Measurements from ENCODE around the gene FBXO2.

GRCh38 chr1:11654137-11654938 is at the start of gene FBXO2, which contains the start of gene FBXO44:
- TF ChIP-seq, protein P1, sequence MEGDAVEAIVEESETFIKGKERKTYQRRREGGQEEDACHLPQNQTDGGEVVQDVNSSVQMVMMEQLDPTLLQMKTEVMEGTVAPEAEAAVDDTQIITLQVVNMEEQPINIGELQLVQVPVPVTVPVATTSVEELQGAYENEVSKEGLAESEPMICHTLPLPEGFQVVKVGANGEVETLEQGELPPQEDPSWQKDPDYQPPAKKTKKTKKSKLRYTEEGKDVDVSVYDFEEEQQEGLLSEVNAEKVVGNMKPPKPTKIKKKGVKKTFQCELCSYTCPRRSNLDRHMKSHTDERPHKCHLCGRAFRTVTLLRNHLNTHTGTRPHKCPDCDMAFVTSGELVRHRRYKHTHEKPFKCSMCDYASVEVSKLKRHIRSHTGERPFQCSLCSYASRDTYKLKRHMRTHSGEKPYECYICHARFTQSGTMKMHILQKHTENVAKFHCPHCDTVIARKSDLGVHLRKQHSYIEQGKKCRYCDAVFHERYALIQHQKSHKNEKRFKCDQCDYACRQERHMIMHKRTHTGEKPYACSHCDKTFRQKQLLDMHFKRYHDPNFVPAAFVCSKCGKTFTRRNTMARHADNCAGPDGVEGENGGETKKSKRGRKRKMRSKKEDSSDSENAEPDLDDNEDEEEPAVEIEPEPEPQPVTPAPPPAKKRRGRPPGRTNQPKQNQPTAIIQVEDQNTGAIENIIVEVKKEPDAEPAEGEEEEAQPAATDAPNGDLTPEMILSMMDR (IDR thresholded peaks at IDR 0.05) = no peak
- TF ChIP-seq EP300 (IDR thresholded peaks at IDR 0.05) = no peak
